Activated naive CD8-positive, alpha-beta T cell treated with anti-CD3 and anti-CD28 coated beads, Interleukin-2, amount 50 U/mL, for 24 hours (primary cell): ENCODE data around the gene ATOSA.

ENCODE experiments used
- ATAC-seq: fragments of 150-1000 bp; cut with Tn5 transposase; one replicate; pipeline ENCODE4 v1.10.0; 2021
- DNase-seq: peaks from one replicate; pipeline ENCODE4 v3.0.0; 2021
- H3K27ac Mint-ChIP-seq: one replicate; pipeline ENCODE4 v1.8.0; 2021; ENCODE audit warnings: mild to moderate bottlenecking, mixed read lengths
- H3K27me3 Mint-ChIP-seq: one replicate; pipeline ENCODE4 v1.8.0; 2021; ENCODE audit warnings: mixed read lengths
- H3K36me3 Mint-ChIP-seq: one replicate; pipeline ENCODE4 v1.8.0; 2021; ENCODE audit warnings: low read depth, mixed read lengths
- H3K4me1 Mint-ChIP-seq: one replicate; pipeline ENCODE4 v1.8.0; 2021; ENCODE audit warnings: mixed read lengths
- H3K4me3 Mint-ChIP-seq: one replicate; pipeline ENCODE4 v1.8.0; 2021; ENCODE audit warnings: mild to moderate bottlenecking, moderate library complexity, mixed read lengths
- H3K9me3 Mint-ChIP-seq: one replicate; pipeline ENCODE4 v1.8.0; 2021; ENCODE audit warnings: mixed read lengths

ATOSA gene

DNA sequence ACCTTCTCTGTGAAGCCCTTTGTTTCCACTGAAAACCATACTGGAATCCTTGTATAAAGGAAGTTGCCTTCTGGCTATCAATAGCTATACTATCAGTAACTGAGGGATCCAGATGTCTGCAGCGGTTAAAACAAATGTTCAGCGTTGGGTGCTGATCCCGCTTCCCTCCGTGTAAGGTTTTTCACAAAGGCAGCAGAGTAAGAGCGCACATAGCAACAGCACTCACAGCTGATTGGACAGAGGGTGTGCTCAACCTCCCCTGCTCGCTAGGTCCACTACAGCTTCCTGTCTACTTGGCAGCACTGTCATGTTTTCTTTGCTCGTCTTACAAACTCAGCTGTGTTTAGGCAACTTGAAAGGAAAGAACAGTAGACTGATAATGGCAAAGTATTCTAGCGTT, 27.3 kb downstream of the ATOSA start:
- no peaks in the 10 kb centered on the region for H3K27me3 Mint-ChIP-seq
- H3K27ac Mint-ChIP-seq = no peak overlapping the region
- H3K36me3 Mint-ChIP-seq = no peaks in the 10 kb centered on the region
- DNase-seq (peak; percentile 10), ATAC-seq (peak; percentile 97)
- H3K4me1 Mint-ChIP-seq = peaks cover 4% of the 10 kb centered on the region
- H3K9me3 Mint-ChIP-seq = no peaks in the 10 kb centered on the region
- peak overlapping the region; percentile 10 for H3K4me3 Mint-ChIP-seq

DNA sequence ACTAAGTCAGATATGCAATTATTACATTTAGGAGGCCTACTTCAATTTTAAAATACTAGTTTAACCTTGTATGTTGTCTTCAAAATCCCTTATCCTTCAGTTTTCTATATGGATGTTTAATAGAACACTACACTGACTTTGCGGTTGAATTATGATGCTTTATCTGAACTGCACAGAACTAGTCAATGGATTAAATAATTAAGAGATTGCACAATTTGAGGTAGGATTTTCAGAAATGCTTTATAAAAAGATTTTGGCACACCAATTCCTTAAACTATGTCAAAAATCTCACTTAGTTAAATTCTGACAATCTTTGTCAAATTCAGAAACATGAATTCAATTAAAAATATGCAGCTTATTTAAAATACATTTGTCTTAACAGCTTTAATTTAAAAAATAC, 28.1 kb downstream of the ATOSA start:
- DNase-seq (no peak), ATAC-seq (no peak)
- Mint-ChIP-seq H3K27ac (no peak overlapping the region), H3K36me3 (no peaks in the 10 kb centered on the region), H3K9me3 (no peaks in the 10 kb centered on the region), H3K27me3 (no peaks in the 10 kb centered on the region), H3K4me1 (peaks cover 4% of the 10 kb centered on the region), H3K4me3 (no peak overlapping the region)

DNA sequence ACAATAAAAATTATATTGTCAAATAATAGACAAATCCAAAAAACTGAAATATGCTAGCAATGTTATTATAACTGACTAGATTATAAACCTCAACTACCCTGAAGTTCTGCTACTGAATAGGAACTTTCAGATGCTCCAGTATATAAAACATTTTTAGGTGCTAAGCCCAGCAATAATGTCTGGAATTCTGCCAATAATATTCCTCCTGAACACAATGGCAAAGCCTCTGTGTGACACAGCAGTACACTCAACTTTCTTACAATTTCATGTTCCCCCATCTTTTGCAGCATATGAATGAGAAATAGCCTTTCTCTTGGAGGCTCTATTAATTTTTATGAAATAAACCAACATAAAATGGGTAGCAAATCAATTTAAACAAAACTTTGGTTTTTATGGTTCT, 29.5 kb downstream of the ATOSA start:
- Mint-ChIP-seq H3K36me3 (no peaks in the 10 kb centered on the region), H3K4me3 (no peak overlapping the region)

GRCh38 chr15:52645916-52646315, 33.3 kb downstream of the ATOSA start:
- Mint-ChIP-seq H3K9me3 (no peaks in the 10 kb centered on the region), H3K4me3 (no peak overlapping the region), H3K27me3 (no peaks in the 10 kb centered on the region), H3K36me3 (peaks cover 3% of the 10 kb centered on the region), H3K4me1 (peaks cover 12% of the 10 kb centered on the region), H3K27ac (no peak overlapping the region)
- no peak for DNase-seq
- no peak for ATAC-seq

More for the DNA sequence above, 29.5 kb downstream of the ATOSA start:
- Mint-ChIP-seq H3K9me3 (no peaks in the 10 kb centered on the region), H3K27me3 (no peaks in the 10 kb centered on the region), H3K27ac (no peak overlapping the region), H3K4me1 (peaks cover 4% of the 10 kb centered on the region)
- ATAC-seq (no peak), DNase-seq (no peak)

DNA sequence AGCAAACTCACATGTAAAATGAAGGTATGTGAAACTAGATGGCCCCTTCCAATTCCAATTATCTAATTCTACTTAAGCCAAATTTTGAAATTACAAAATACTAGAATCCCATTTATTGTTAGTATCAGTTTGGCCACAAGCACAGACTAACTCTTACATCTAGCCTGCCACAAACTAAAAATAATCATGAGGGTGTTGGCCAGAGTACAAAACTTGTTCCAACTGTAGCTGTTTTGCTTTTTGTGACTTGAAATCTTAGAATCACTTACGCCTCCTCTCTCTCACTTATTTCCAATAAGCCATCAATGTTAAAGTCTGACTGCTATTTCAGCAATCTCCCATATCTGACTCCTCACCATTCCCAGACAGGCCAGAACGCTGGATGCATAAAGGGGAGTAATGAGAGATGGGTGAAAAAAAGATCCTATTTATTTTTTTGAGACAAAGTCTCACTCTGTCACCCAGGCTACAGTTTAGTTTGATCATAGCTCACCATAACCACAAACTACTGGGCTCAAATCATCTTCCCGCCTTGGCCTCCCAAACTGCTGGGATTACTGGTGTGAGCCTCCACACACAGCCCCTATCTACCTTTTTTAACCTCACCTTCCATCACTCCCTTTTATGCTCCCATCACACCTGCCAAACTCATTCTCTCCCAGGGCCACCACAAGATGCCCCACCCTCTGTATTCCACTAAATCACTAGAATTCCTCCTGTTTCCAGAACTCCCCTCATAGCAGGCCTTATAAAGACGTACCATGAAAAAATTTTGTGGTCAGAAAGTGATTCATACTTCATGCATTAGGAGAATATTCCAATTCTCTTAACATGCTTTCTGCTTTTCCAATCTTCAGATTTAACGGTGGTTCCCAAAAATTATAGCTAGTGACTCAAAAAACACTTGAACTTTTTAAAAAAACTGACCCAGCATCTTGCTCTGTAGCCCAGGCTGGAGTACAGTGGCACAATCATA, 36.5 kb downstream of the ATOSA start:
- ATAC-seq (no peak), DNase-seq (no peak)
- Mint-ChIP-seq H3K27ac (no peak overlapping the region), H3K4me1 (peaks cover 12% of the 10 kb centered on the region), H3K27me3 (no peaks in the 10 kb centered on the region), H3K9me3 (no peaks in the 10 kb centered on the region), H3K36me3 (peaks cover 3% of the 10 kb centered on the region), H3K4me3 (no peak overlapping the region)

GRCh38 chr15:52636459-52636858, 42.7 kb downstream of the ATOSA start:
- ATAC-seq = no peak

DNA sequence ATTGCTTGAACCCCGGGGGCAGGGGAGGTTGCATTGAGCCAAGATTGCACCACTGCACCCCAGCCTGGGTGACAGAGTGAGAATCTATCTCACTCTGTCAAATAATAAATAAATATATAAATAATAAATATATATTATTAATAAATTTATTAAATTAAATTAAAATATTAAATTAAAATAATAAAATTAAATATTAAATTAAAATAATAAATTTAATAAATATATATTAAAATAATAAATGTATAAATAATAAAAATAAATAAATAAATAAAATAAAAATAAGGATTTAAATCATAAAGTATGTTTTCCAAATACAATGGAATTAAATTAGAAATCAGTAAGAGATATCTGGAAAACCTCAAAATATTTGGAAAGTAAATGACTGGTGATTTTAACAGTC, 43.3 kb downstream of the ATOSA start:
- H3K27ac Mint-ChIP-seq = no peak overlapping the region
- no peaks in the 10 kb centered on the region for H3K27me3 Mint-ChIP-seq
- no peaks in the 10 kb centered on the region for H3K9me3 Mint-ChIP-seq
- H3K4me1 Mint-ChIP-seq = no peaks in the 10 kb centered on the region
- H3K36me3 Mint-ChIP-seq = peaks cover 6% of the 10 kb centered on the region
- ATAC-seq (no peak), DNase-seq (no peak)
- H3K4me3 Mint-ChIP-seq = no peak overlapping the region

More at GRCh38 chr15:52636459-52636858, 42.7 kb downstream of the ATOSA start:
- Mint-ChIP-seq H3K36me3 (peaks cover 6% of the 10 kb centered on the region), H3K4me1 (peaks cover 3% of the 10 kb centered on the region), H3K27me3 (no peaks in the 10 kb centered on the region), H3K4me3 (no peak overlapping the region), H3K27ac (no peak overlapping the region), H3K9me3 (no peaks in the 10 kb centered on the region)
- DNase-seq = no peak
